Urothelium cell line (cell line): ENCODE measurements around the gene RNLS.
"Not testable (repeated sequence)": the region's sequence is repeated elsewhere in the genome, so short reads cannot be mapped to it uniquely, and the experiment has no call there.

Experiments used
- DNase-seq: peaks from one replicate; pipeline ENCODE4 v3.0.0; 2011; ENCODE audit warnings: low spot score, mixed read lengths
- FAIRE-seq: peaks from 2 replicates; lab custom pipeline; 2011; peaks lifted over from hg19 to GRCh38; lab: Jason Lieb, UNC

Gene RNLS

DNA sequence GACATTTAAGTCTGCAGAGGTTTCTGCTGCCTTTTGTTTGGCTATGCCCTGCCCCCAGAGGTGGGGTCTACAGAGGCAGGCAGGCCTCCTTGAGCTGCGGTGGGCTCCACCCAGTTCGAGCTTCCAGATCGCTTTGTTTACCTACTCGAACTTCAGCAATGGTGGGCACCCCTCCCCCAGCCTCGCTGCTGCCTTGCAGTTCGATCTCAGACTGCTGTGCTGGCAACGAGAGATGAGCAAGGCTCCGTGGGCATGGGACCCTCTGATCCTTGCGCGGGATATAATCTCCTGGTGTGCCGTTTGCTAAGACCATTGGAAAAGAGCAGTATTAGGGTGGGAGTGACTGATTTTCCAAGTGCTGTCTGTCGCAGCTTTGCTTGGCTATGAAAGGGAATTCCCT lies 227.4 kb downstream of the RNLS start:
- not testable (repeated sequence) for FAIRE-seq, DNase-seq

- FAIRE-seq: no peak
- no peak for DNase-seq
These were observed 235.4 kb downstream of the RNLS start for GRCh38 chr10:88347597-88348304.

GRCh38 chr10:88347022-88347421 lies 236.1 kb downstream of the RNLS start:
- FAIRE-seq (no peak), DNase-seq (no peak)

GRCh38 chr10:88346144-88346977 lies 236.8 kb downstream of the RNLS start:
- FAIRE-seq: no peak

DNA sequence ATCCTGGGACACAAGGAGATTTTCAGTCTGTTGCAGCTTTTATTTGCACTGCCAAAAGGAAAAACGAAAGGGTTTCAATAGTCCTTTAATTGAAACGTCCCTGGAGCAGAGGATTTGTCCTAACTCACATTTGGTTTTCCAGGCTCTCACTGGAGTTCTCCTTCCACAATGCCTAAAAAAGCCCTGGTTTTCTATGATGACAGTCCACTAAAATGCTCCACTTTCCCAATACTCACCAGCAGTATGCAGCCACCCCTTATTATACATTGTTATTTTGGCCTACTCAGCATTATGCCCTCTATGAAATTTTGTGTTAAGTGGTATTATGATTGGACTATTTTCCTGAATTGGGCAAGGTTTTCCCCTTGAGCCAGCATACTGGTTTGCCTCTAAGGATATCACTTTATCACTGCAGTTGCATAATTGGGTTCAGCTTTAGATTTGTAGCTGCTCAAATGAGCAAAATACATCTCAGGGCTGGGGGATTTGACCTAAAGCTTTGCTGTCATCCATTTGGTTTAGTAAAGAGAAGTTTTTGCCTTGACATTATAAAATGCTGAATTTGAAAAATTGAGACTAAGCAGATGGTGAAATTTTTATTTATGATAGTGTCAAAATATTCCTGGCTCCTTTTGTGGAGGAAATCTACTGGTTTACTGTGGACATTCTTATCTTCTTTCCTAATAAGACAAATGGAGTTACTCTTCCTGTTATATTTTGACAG lies 239.2 kb downstream of the RNLS start:
- FAIRE-seq: no peak
- DNase-seq: no peak

More at GRCh38 chr10:88346144-88346977, 236.8 kb downstream of the RNLS start:
- DNase-seq: no peak

GRCh38 chr10:88342733-88343310 lies 240.3 kb downstream of the RNLS start:
- FAIRE-seq: no peak
- DNase-seq: no peak

- FAIRE-seq: no peak
- no peak for DNase-seq
These were observed 246.0 kb downstream of the RNLS start for GRCh38 chr10:88337134-88337533.

- no peak for FAIRE-seq
These were observed 246.8 kb downstream of the RNLS start for GRCh38 chr10:88336334-88336733.

GRCh38 chr10:88333248-88333630 lies 249.9 kb downstream of the RNLS start:
- no peak for FAIRE-seq

More at GRCh38 chr10:88336334-88336733, 246.8 kb downstream of the RNLS start:
- no peak for DNase-seq

GRCh38 chr10:88332503-88333247 lies 250.4 kb downstream of the RNLS start:
- no peak for FAIRE-seq
- DNase-seq: no peak

More at GRCh38 chr10:88333248-88333630, 249.9 kb downstream of the RNLS start:
- no peak for DNase-seq

DNA sequence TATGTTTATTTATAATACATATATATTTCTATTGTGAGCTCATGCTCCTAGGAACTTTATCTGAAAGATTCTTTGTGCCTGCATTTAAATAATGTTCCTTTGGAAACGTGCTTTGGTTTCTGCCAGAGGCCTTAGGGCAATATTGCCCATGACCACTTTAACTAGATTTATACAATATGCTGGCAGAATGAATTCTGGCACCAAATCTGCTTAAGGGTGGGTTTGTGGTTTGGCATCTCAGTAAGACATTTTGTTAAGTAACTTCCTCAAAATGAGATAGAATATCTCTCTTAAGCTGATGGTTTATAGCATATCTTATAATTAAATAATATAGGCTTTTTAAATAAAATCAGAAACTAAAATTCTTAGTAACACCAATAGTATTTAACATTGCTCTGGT lies 252.9 kb downstream of the RNLS start:
- no peak for DNase-seq

GRCh38 chr10:88322324-88323063 lies 260.6 kb downstream of the RNLS start:
- FAIRE-seq: no peak

More for the DNA sequence above, 252.9 kb downstream of the RNLS start:
- no peak for FAIRE-seq

DNA sequence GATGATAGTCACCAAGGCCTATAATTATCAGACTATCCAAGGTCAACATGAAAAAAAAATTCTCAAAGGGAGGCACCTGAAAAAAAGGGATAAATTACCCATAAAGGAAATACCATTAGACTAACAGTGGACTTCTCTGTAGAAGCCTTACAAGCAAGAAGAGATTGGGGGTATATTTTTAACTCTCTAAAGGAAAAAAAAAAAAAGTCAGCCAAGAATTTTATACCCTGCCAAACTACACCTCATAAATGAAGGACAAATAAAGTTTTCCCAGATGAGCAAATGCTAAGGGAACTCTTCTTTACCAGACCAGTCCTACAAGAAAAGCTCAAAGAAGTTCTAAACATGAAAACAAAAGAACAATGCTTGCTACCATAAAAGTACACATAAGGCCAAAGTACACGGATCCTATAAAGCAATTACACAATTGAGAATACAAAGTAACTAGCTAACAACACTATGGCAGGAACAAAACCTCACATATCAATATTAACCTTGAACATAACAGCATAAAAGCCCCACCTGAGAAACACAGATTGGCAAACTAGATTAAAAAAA lies 263.1 kb downstream of the RNLS start:
- FAIRE-seq (no peak), DNase-seq (no peak)

More at GRCh38 chr10:88322324-88323063, 260.6 kb downstream of the RNLS start:
- no peak for DNase-seq

DNA sequence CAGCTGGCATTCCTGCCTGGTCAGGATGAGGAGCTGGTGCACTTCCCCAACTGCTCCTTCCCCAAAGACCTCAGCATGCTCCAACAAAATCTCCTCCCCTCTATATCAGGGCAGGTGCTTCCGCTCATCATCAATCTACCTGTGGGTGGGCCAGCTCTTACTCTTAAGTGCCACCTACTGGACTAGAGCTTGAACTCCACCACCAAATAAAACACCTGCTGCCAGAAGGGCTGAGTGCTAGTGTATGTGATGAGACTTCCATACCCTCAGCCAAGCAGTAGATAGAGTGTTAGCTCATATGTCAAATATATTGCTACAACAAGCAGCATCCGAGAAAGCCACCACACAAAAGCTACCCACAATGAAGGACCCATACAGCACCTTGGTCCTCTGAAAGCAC lies 264.3 kb downstream of the RNLS start:
- FAIRE-seq (no peak), DNase-seq (no peak)

GRCh38 chr10:88317099-88317498 lies 266.0 kb downstream of the RNLS start:
- DNase-seq: no peak
- FAIRE-seq: no peak

- DNase-seq (no peak), FAIRE-seq (no peak)
These were observed 266.7 kb downstream of the RNLS start for GRCh38 chr10:88316292-88316861.

DNA sequence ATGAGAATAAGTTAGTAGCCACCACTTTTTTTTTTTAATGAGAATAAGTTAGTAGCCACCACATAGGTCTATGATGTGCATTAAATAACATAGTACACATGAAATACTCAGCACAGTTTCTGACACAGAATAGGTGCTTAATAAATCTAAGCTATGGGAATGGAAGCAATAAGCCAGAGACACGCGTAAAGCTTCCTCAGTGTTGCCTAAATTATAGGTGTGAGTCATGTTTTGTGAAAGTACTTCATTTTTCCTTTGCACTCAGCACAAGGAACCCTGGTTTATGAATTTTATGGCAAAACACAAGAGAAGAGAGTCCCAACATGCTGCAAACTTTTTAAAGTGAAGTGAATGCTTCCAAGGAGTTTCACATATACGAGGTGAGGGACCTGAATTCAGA lies 267.4 kb downstream of the RNLS start:
- FAIRE-seq: no peak

GRCh38 chr10:88314362-88314761 lies 268.8 kb downstream of the RNLS start:
- FAIRE-seq: no peak
- DNase-seq: no peak

More for the DNA sequence above, 267.4 kb downstream of the RNLS start:
- DNase-seq: no peak

GRCh38 chr10:88313878-88314277 lies 269.2 kb downstream of the RNLS start:
- DNase-seq (no peak), FAIRE-seq (no peak)
